A549 (cell line): ENCODE data around the gene PRMT9. TPM values are rescaled to one million over a fixed set of nuclear protein-coding genes. Genes with fewer than 3 reads are reported as not detected.

Source experiments
- ATAC-seq, 2 experiments: fragments of 200-7000 bp in 1 of 2; fragments of >200 bp in 1 of 2; cut with Nextera tagmentation in 1 of 2; cut with Tn5 transposase in 1 of 2; 3 replicates each; pipeline versions ENCODE4 v1.8.0 to v1.9.1; 2018 to 2020; ENCODE audit warnings: mild to moderate bottlenecking in 1 of 2, moderate library complexity in 1 of 2
- CTCF ChIA-PET: fragments of 300-600 bp; sonication (Branson Sonifier 250); formaldehyde crosslinking; extraction: SDS; loops from one replicate; lab custom pipeline; 2021; ENCODE audit warnings: antibody characterized with exemption, inconsistent platforms; lab: Yijun Ruan, JAX
- POLR2A ChIA-PET: fragments of 350-600 bp; formaldehyde crosslinking; extraction: SDS; loops from one replicate; lab custom pipeline; 2021; ENCODE audit warnings: antibody characterized with exemption, inconsistent platforms; lab: Yijun Ruan, JAX
- DNase-seq, 2 experiments: peaks; one replicate each; pipeline versions ENCODE4 v3.0.0 to v3.0.0-alpha.2; 2011 to 2016; ENCODE audit warnings: low read depth in 1 of 2, low spot score in 1 of 2
- FAIRE-seq: peaks from 2 replicates; lab custom pipeline; 2011; peaks lifted over from hg19 to GRCh38; lab: Jason Lieb, UNC
- H3K27ac ChIP-seq, 2 experiments: fragments of >200 bp; sonication (Bioruptor Twin); formaldehyde crosslinking; 3 replicates each; pipeline ENCODE4 v1.5.1; 2016 to 2017
- H3K4me1 ChIP-seq: fragments of >200 bp; sonication (Bioruptor Twin); formaldehyde crosslinking; 3 replicates; pipeline ENCODE4 v1.6.1; 2016
- H3K4me2 ChIP-seq: fragments of >200 bp; sonication (Bioruptor Twin); formaldehyde crosslinking; 3 replicates; pipeline ENCODE4 v1.6.1; 2016
- H3K4me3 ChIP-seq: fragments of >200 bp; sonication (Bioruptor Twin); formaldehyde crosslinking; 3 replicates; pipeline ENCODE4 v1.5.1; 2016
- H3K9me3 ChIP-seq: fragments of >200 bp; sonication (Bioruptor Twin); formaldehyde crosslinking; 3 replicates; pipeline ENCODE4 v1.6.1; 2016
- BHLHE40 ChIP-seq: IDR thresholded peaks from 2 replicates; pipeline ENCODE4 v1.6.1; 2012; ENCODE audit warnings: low read depth, low read length, inconsistent platforms
- CEBPB ChIP-seq, 2 experiments: fragments of >200 bp in 1 of 2; sonication (Bioruptor Twin) in 1 of 2; formaldehyde crosslinking in 1 of 2; IDR thresholded peaks; 2 replicates each; pipeline ENCODE4 v1.6.1; 2012 to 2016
- CHD4 ChIP-seq: fragments of 200-600 bp; sonication (generic); IDR thresholded peaks from 2 replicates; pipeline ENCODE4 v1.6.1; 2016; ENCODE audit warnings: antibody characterized with exemption, mild to moderate bottlenecking, borderline replicate concordance
- EP300 ChIP-seq, 2 experiments: fragments of >200 bp; sonication (Bioruptor Twin); formaldehyde crosslinking; IDR thresholded peaks; 2 replicates in 1 of 2; 3 replicates in 1 of 2; pipeline ENCODE4 v1.6.1; 2016 to 2017
- FOXS1 ChIP-seq: fragments of 250-450 bp; sonication (Bioruptor Pico); IDR thresholded peaks from 2 replicates; pipeline ENCODE4 v1.5.0; 2020; ENCODE audit warnings: mild to moderate bottlenecking, moderate library complexity
- GATA3 ChIP-seq: IDR thresholded peaks from 2 replicates; pipeline ENCODE4 v1.6.1; 2012; ENCODE audit warnings: borderline replicate concordance
- JUN ChIP-seq, 2 experiments: fragments of >200 bp; sonication (Bioruptor Twin); formaldehyde crosslinking; IDR thresholded peaks; 2 replicates in 1 of 2; 3 replicates in 1 of 2; pipeline ENCODE4 v1.6.1; 2016 to 2017
- KDM5A ChIP-seq: fragments of 200-600 bp; sonication (generic); IDR thresholded peaks from 2 replicates; pipeline ENCODE4 v1.6.1; 2016; ENCODE audit warnings: antibody characterized with exemption, mild to moderate bottlenecking
- MAZ ChIP-seq: fragments of 150-350 bp; IDR thresholded peaks from 2 replicates; pipeline ENCODE4 v1.6.1; 2014; ENCODE audit warnings: antibody characterized with exemption, low read depth, low read length, borderline replicate concordance
- PHF8 ChIP-seq: fragments of 200-600 bp; sonication (generic); IDR thresholded peaks from 2 replicates; pipeline ENCODE4 v1.6.1; 2016; ENCODE audit warnings: low read depth, mild to moderate bottlenecking, antibody characterized with exemption, moderate library complexity, borderline replicate concordance
- POLR2A ChIP-seq: IDR thresholded peaks from 2 replicates; pipeline ENCODE4 v1.6.1; 2012; ENCODE audit warnings: mild to moderate bottlenecking, low read length
- WGBS: methylation state at CpG from one replicate; pipeline ENCODE4 v1.1.6; 2017; ENCODE audit errors: missing lambda C conversion rate; 5-methylcytosine and 5-hydroxymethylcytosine counted together
- polyA plus RNA-seq, 4 experiments: library from polyadenylated mRNA; depleted of rRNA in 3 of 4; stranded (reverse); fragments of >200 nt; fragmentation: RNase III in 1 of 4; extraction: RNeasy Plus Mini Kit Qiagen cat#74134 plus additional on column Dnase treatment in 1 of 4; gene quantifications; 2 replicates in 3 of 4; 3 replicates in 1 of 4; pipeline ENCODE4 v1.2.3, GENCODE V29; 2011 to 2017
- TF ChIP-seq, protein P1 (sequence below): fragments of >200 bp; sonication (Bioruptor Twin); formaldehyde crosslinking; IDR thresholded peaks from 3 replicates; pipeline ENCODE4 v1.5.1; 2016
- TF ChIP-seq, protein P2 (sequence below): fragments of 450-650 bp; IDR thresholded peaks from 2 replicates; pipeline ENCODE4 v1.6.1; 2014; ENCODE audit warnings: antibody characterized with exemption
- TF ChIP-seq, protein P3 (sequence below): fragments of >200 bp; sonication (Bioruptor Twin); formaldehyde crosslinking; IDR thresholded peaks from 3 replicates; pipeline ENCODE4 v1.6.1; 2016
- TF ChIP-seq, protein P4 (sequence below): IDR thresholded peaks from 2 replicates; pipeline ENCODE4 v1.6.1; 2012
- TF ChIP-seq, protein P5 (sequence below): IDR thresholded peaks from 2 replicates; pipeline ENCODE4 v1.6.1; 2012; ENCODE audit warnings: low read depth, borderline replicate concordance

The PRMT9 gene
- polyA plus RNA-seq, 2 of the 4 experiments (the other 2 are of a cell fraction): 2.8 to 6.3 TPM

DNA sequence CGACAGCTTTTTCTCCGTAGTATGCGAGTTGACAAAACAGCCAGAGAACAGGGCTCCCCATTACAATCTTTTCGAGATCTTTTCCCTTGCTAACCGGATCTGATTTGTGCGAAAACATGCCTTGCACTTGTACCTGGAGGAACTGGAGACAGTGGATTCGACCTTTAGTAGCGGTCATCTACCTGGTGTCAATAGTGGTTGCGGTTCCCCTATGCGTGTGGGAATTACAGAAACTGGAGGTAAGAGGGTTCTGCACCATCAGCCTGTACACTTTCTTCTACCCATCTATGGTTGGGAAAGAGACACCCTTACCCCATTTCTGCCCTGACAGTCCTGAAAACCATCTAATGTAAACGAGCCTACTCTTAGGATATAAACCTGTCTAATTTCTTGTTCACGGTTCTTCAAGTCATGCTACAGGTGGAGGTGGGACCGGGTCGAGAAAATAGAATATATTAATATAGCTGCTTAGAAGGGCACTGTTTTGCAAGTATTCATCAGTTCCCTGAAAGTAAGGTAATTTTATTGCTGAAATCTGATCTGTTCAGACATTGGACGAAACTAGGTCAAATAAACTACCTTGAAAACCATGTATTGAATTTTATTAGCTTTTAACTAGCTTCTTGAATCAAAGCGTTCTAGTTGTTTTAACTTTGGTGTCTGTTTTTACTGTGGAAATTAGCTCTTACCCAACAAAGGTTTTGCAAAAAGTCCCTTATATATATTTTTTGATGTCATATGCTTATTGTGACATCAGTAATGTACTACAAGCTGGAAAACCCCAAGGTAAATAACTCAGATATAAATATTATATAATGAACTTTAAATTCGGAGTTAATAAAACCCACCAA is 65.9 kb downstream of the PRMT9 start (continued):
- TF ChIP-seq, protein P1, sequence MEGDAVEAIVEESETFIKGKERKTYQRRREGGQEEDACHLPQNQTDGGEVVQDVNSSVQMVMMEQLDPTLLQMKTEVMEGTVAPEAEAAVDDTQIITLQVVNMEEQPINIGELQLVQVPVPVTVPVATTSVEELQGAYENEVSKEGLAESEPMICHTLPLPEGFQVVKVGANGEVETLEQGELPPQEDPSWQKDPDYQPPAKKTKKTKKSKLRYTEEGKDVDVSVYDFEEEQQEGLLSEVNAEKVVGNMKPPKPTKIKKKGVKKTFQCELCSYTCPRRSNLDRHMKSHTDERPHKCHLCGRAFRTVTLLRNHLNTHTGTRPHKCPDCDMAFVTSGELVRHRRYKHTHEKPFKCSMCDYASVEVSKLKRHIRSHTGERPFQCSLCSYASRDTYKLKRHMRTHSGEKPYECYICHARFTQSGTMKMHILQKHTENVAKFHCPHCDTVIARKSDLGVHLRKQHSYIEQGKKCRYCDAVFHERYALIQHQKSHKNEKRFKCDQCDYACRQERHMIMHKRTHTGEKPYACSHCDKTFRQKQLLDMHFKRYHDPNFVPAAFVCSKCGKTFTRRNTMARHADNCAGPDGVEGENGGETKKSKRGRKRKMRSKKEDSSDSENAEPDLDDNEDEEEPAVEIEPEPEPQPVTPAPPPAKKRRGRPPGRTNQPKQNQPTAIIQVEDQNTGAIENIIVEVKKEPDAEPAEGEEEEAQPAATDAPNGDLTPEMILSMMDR: no peak
- TF ChIP-seq MAZ (no peak), BHLHE40 (no peak)
- TF ChIP-seq, all 56 proteins: peak for 0

DNA sequence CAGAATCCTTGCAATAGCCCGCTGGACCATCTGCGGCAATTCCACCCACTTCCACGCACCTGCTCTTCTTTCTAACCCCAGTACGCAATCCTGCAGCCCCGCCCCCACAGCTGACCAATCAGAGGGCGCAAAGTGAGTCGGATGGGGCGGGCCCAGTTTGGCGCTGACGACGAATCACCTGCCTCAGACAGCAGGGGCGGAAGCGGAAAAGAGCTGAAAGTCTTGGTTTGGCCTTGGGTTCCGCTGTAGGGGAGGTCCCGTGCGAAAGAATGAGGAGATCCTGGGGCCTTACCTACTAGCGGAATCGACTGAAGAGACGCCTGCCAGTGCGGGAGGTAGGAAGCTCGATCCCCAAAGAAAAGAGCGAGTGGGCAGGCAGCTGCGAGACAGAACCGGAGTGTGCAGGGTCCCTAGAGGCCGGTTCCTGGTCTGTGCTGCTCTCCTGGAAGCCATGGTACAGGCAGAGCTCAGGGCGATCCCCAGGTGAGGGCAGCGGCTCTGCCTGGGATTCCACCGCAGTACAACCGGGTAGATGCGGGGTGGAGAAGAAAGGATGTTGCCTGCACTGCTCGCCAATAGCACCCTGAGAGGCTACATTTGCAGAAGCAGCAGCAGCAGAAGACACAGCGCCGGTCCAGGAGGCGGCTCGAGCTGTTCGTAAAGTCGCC is 66.7 kb downstream of the PRMT9 start, which contains the start of gene TMEM184C:
Gene TMEM184C (plus strand): TSS at position 225 of the 668 bp plus-strand sequence. CDS start 560 bp downstream, outside the sequence.
- FAIRE-seq: no peak
- peak within 1 kb of the TSS; percentile 87 to 90 for H3K27ac ChIP-seq
- 2% methylated on average over 21 of the region's 37 CpGs for WGBS
- POLR2A ChIA-PET: interaction anchor here (0.5 to 1.7 kb wide), 6 partner anchors 9 to 641 kb away, joined by 3 to 9 read pairs (median 4); partner anchors contain the start of genes ARHGAP10 and PRMT9
- H3K4me1 ChIP-seq: peaks cover 5% of the 10 kb centered on the region; the same call in 1 of the 3 replicates
- CTCF ChIA-PET: interaction anchor here (1.5 to 3.8 kb wide), 5 partner anchors 21 to 598 kb away, joined by 3 to 16 read pairs (median 5); no protein-coding TSS in a partner anchor
- H3K4me3 ChIP-seq: peak within 1 kb of the TSS; percentile 89
- DNase-seq: peak; percentile 89 to 92
- peak within 1 kb of the TSS; percentile 96 for H3K4me2 ChIP-seq
- ATAC-seq: peak; percentile 99 to 100
- TF ChIP-seq POLR2A (peak; percentile 71), GATA3 (no peak), CHD4 (no peak), JUN (IDR thresholded peaks at IDR 0.05) (peak; percentile 15 to 55; a peak in 2 of 5 replicates), FOXS1 (CRISPR knock-in tag) (no peak), CEBPB (IDR thresholded peaks at IDR 0.05) (peak in 1 of 2 experiments; percentile 17; a peak in 1 of 4 replicates), KDM5A (peak; percentile 46; the same call in 1 of the 2 replicates)
- TF ChIP-seq, protein P2, sequence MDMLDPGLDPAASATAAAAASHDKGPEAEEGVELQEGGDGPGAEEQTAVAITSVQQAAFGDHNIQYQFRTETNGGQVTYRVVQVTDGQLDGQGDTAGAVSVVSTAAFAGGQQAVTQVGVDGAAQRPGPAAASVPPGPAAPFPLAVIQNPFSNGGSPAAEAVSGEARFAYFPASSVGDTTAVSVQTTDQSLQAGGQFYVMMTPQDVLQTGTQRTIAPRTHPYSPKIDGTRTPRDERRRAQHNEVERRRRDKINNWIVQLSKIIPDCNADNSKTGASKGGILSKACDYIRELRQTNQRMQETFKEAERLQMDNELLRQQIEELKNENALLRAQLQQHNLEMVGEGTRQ: 0 out of 2 replicates have a peak, but pooled peaks have one; percentile 10
- TF ChIP-seq, protein P3, sequence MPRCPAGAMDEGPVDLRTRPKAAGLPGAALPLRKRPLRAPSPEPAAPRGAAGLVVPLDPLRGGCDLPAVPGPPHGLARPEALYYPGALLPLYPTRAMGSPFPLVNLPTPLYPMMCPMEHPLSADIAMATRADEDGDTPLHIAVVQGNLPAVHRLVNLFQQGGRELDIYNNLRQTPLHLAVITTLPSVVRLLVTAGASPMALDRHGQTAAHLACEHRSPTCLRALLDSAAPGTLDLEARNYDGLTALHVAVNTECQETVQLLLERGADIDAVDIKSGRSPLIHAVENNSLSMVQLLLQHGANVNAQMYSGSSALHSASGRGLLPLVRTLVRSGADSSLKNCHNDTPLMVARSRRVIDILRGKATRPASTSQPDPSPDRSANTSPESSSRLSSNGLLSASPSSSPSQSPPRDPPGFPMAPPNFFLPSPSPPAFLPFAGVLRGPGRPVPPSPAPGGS: 0 out of 3 replicates have a peak, but pooled peaks have one; percentile 71
- TF ChIP-seq, protein P4, sequence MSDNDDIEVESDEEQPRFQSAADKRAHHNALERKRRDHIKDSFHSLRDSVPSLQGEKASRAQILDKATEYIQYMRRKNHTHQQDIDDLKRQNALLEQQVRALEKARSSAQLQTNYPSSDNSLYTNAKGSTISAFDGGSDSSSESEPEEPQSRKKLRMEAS: peak; percentile 64
- TF ChIP-seq, protein P5, sequence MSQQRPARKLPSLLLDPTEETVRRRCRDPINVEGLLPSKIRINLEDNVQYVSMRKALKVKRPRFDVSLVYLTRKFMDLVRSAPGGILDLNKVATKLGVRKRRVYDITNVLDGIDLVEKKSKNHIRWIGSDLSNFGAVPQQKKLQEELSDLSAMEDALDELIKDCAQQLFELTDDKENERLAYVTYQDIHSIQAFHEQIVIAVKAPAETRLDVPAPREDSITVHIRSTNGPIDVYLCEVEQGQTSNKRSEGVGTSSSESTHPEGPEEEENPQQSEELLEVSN: 0 out of 2 replicates have a peak, but pooled peaks have one; percentile 45
- TF ChIP-seq, all 56 proteins: peak for 8
- H3K9me3 ChIP-seq: no peaks in the 10 kb centered on the region

DNA sequence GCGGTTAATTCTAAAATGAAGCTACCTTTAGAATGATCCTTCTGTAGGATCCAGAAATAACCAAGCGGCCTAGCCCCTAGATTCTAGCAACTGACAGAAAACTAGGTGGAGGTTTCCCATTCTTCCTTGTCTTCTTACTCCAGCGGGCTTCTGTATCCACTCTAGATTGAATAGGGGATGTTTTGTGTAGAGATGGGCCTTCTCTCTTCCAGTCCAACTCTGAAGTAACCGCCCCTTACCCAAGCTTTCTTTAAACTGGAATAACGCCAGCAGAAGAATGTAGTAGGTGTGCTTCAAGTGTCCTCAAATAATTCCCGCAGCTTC is 67.2 kb downstream of the PRMT9 start:
- no peak for FAIRE-seq
- CTCF ChIA-PET: interaction anchor here (1.5 to 3.8 kb wide), 5 partner anchors 20 to 598 kb away, joined by 3 to 16 read pairs (median 5); no protein-coding TSS in a partner anchor
- H3K27ac ChIP-seq: peak overlapping the region; percentile 28 to 70; a peak in 4 of 6 replicates

More for the DNA sequence above, 67.2 kb downstream of the PRMT9 start:
- H3K4me3 ChIP-seq: peak overlapping the region; percentile 89
- WGBS: 26% methylated on average over 6 of the region's 6 CpGs
- H3K9me3 ChIP-seq: no peaks in the 10 kb centered on the region
- TF ChIP-seq PHF8: peak; percentile 62
- TF ChIP-seq EP300 (IDR thresholded peaks at IDR 0.05): no peak
- TF ChIP-seq, all 56 proteins: peak for 1
- POLR2A ChIA-PET: interaction anchor here (0.5 to 1.7 kb wide), 6 partner anchors 10 to 642 kb away, joined by 3 to 9 read pairs (median 4); partner anchors contain the start of genes ARHGAP10 and PRMT9
- H3K4me2 ChIP-seq: peak overlapping the region; percentile 69
- no peak for DNase-seq
- ATAC-seq: peak; percentile 38 to 44; a peak in 5 of 6 replicates
- peaks cover 5% of the 10 kb centered on the region; the same call in 1 of the 3 replicates for H3K4me1 ChIP-seq
